Fibroblast of mammary gland (primary cell): ENCODE data around the gene DST.
A peak's percentile ranks its signal among the peaks of the same experiment; 100 is the strongest.

Source experiments
- DNase-seq: peaks from one replicate; pipeline ENCODE4 v3.0.0-alpha.2; 2010; ENCODE audit warnings: low read depth
- H3K4me3 ChIP-seq: 2 replicates; pipeline ENCODE4 v1.5.1; 2011; ENCODE audit warnings: low read depth, mild to moderate bottlenecking, low read length, moderate library complexity; ENCODE audit not compliant: control insufficient read depth
- CTCF ChIP-seq: conservative IDR thresholded peaks from 2 replicates; pipeline ENCODE4 v1.5.1; 2011; ENCODE audit warnings: low read depth, low read length, inconsistent platforms; ENCODE audit not compliant: control insufficient read depth, insufficient read depth

Gene DST

GRCh38 chr6:56419191-56419590, 223.5 kb downstream of the DST start:
- DNase-seq: no peak
- TF ChIP-seq CTCF: no peak
- H3K4me3 ChIP-seq: no peak overlapping the region

- no peak for DNase-seq
- H3K4me3 ChIP-seq: no peak overlapping the region
- TF ChIP-seq CTCF: no peak
These were observed 224.9 kb downstream of the DST start for GRCh38 chr6:56417823-56418222.

- DNase-seq: peak; percentile 47
- no peak for TF ChIP-seq CTCF
- H3K4me3 ChIP-seq: no peak overlapping the region
These were observed 226.4 kb downstream of the DST start for GRCh38 chr6:56416247-56416646.

- no peak for DNase-seq
- no peak for TF ChIP-seq CTCF
- H3K4me3 ChIP-seq: no peak overlapping the region
These were observed 233.7 kb downstream of the DST start for GRCh38 chr6:56408976-56409375.
